MM.1S (cell line): Measurements from ENCODE around the gene DPYSL5.

Experiments
- CTCF ChIP-seq: fragments of 300-600 bp; sonication (generic); IDR thresholded peaks from 2 replicates; pipeline ENCODE4 v1.5.1; 2016; ENCODE audit warnings: antibody characterized with exemption, low read length, mixed read lengths
- EZH2 ChIP-seq: fragments of 300-600 bp; sonication (generic); optimal IDR thresholded peaks from 2 replicates; pipeline ENCODE3; 2017; ENCODE audit warnings: low read depth, mild to moderate bottlenecking, antibody characterized with exemption, low read length, mixed read lengths
- EZH2phosphoT487 ChIP-seq: fragments of 300-600 bp; sonication (generic); IDR thresholded peaks from 2 replicates; pipeline ENCODE4 v1.6.1; 2018; ENCODE audit warnings: antibody characterized with exemption, low read length

GRCh38 chr2:26927221-26927620, 79.3 kb downstream of the DPYSL5 start:
- TF ChIP-seq CTCF (no peak), EZH2 (no peak), EZH2phosphoT487 (no peak)
